T-cell (primary cell): ENCODE measurements around the gene GNG7. TPM values are rescaled to one million over a fixed set of nuclear protein-coding genes. Genes with fewer than 3 reads are reported as not detected.
A peak's percentile ranks its signal among the peaks of the same experiment; 100 is the strongest.

ENCODE experiments used
- ATAC-seq, 4 experiments: fragments of 200-7000 bp in 3 of 4; fragments of 150-1000 bp in 1 of 4; cut with Tn5 transposase; replicated peaks in 1 of 4; 1 replicate in 3 of 4; 2 replicates in 1 of 4; pipeline ENCODE4 v1.10.0; 2021; ENCODE audit warnings: moderate library complexity in 3 of 4, mild to moderate bottlenecking in 2 of 4, moderate number of reproducible peaks in 1 of 4
- CTCF ChIA-PET, 2 donors: fragments of 300-600 bp; sonication (Branson Sonifier 250); formaldehyde crosslinking; loops; one replicate each; lab custom pipeline; 2022; ENCODE audit warnings: antibody characterized with exemption in 2 of 2; lab: Charles Lee
- POLR2A ChIA-PET, 2 donors: fragments of 300-600 bp; sonication (Branson Sonifier 250); formaldehyde crosslinking; loops; one replicate each; lab custom pipeline; 2022; ENCODE audit warnings: antibody characterized with exemption in 2 of 2; lab: Charles Lee
- DNase-seq, 35 experiments: peaks; one replicate each; pipeline versions ENCODE4 v3.0.0 to v3.0.0-alpha.2; 2013 to 2023
- H3K27ac ChIP-seq: one replicate; pipeline ENCODE4 v1.5.1; 2013; ENCODE audit warnings: low read length
- H3K27me3 ChIP-seq, 2 experiments: replicated peaks in 1 of 2; 1 replicate in 1 of 2; 2 replicates in 1 of 2; pipeline versions ENCODE4 v1.6.1 to v1.7.0; 2013; ENCODE audit warnings: low read length in 1 of 2, mixed read lengths in 1 of 2; ENCODE audit not compliant: control insufficient read depth in 2 of 2, insufficient read depth in 2 of 2; ENCODE audit errors: extremely low read depth in 1 of 2
- H3K36me3 ChIP-seq, 2 donors: 1 replicate in 1 of 2; 2 replicates in 1 of 2; pipeline versions ENCODE4 v1.6.1 to v1.7.0; 2013; ENCODE audit warnings: low read length in 1 of 2; ENCODE audit not compliant: control insufficient read depth in 2 of 2, insufficient read depth in 1 of 2; ENCODE audit errors: extremely low read depth in 1 of 2
- H3K4me1 ChIP-seq, 2 experiments: 1 replicate in 1 of 2; 2 replicates in 1 of 2; pipeline versions ENCODE4 v1.6.1 to v1.7.0; 2013; ENCODE audit warnings: low read length in 2 of 2, mixed read lengths in 1 of 2; ENCODE audit not compliant: insufficient read depth in 2 of 2, control insufficient read depth in 1 of 2; ENCODE audit errors: extremely low read depth in 1 of 2
- H3K4me3 ChIP-seq, 2 donors: 1 replicate in 1 of 2; 2 replicates in 1 of 2; pipeline versions ENCODE4 v1.5.1 to v1.7.0; 2013; ENCODE audit warnings: mild to moderate bottlenecking in 2 of 2, low read length in 1 of 2, moderate library complexity in 1 of 2; ENCODE audit not compliant: control insufficient read depth in 1 of 2; ENCODE audit errors: extremely low read depth in 1 of 2
- H3K9me3 ChIP-seq: 2 replicates; pipeline ENCODE4 v1.7.0; 2013
- H3K27ac Mint-ChIP-seq, 2 donors: one replicate each; pipeline ENCODE4 v1.8.0; 2020 to 2021; ENCODE audit warnings: mild to moderate bottlenecking in 2 of 2, mixed read lengths in 2 of 2
- H3K27me3 Mint-ChIP-seq, 2 donors: one replicate each; pipeline ENCODE4 v1.8.0; 2021 to 2022; ENCODE audit warnings: mixed read lengths in 2 of 2
- H3K36me3 Mint-ChIP-seq: one replicate; pipeline ENCODE4 v1.8.0; 2021; ENCODE audit warnings: mixed read lengths
- H3K4me1 Mint-ChIP-seq, 3 donors: one replicate each; pipeline ENCODE4 v1.8.0; 2020 to 2022; ENCODE audit warnings: mixed read lengths in 3 of 3, mild to moderate bottlenecking in 1 of 3
- H3K4me3 Mint-ChIP-seq, 3 donors: one replicate each; pipeline ENCODE4 v1.8.0; 2020 to 2022; ENCODE audit warnings: mild to moderate bottlenecking in 3 of 3, mixed read lengths in 3 of 3, moderate library complexity in 3 of 3
- H3K9me3 Mint-ChIP-seq, 3 donors: one replicate each; pipeline ENCODE4 v1.8.0; 2020 to 2022; ENCODE audit warnings: mixed read lengths in 3 of 3
- WGBS: methylation state at CpG from one replicate; pipeline ENCODE4 v1.1.5; 2013; ENCODE audit warnings: missing lambda C conversion rate; ENCODE audit not compliant: insufficient coverage; 5-methylcytosine and 5-hydroxymethylcytosine counted together
- total RNA-seq, 35 experiments: library from RNA in 6 of 35; stranded (reverse) in 6 of 35; fragments of 120-200 nt in 1 of 35; gene quantifications; one replicate each; pipeline versions ENCODE4 v1.2.1 to v1.2.4 and lab custom pipeline; 2013 to 2026

The GNG7 gene
- total RNA-seq, 5 donors from 2014 or later (not counting 1 experiment from before 2014, with no cell fraction given): 4.5 to 7.2 (median 5.7) TPM

DNA sequence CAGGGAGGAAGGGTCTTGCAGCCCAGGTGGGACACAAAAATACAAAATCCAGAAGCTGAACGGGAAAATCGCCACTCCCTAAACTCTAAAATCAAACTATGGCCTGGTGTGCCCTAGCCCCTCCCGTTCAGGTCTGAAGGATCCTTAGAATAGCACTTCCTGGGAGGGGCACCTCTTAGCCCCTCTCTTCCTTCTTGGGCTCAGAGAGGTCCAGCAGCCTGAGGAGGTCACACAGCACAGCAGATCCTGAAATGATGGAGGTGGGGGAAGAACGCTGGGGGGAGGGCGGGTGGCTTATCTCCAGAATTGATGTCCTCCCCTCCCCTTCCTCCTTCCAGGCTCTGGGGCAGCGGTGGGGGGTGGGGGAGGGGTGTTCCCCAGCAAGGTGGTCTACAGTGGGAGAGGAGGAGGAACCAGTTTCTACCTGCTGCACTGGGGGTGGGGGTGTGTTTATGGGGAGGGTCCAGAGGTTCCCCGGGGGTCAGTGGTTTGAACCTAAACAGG lies 16.8 kb upstream of the GNG7 start:
- peaks cover 2 to 16% of the 10 kb centered on the region in 2 experiments for H3K4me1 ChIP-seq
- ATAC-seq (no peak), DNase-seq (no peak)
- Mint-ChIP-seq H3K27me3 (peaks cover 16 to 48% of the 10 kb centered on the region in 2 donors), H3K4me3 (peak overlapping the region in 1 of 3 donors; percentile 62), H3K4me1 (peaks cover 0 to 8% (median 5%) of the 10 kb centered on the region in 3 donors), H3K9me3 (peaks cover 2 to 11% (median 3%) of the 10 kb centered on the region in 3 donors), H3K27ac (no peak overlapping the region), H3K36me3 (peaks cover 6% of the 10 kb centered on the region)
- 90% methylated on average over 3 of the region's 7 CpGs for WGBS
- H3K9me3 ChIP-seq: no peaks in the 10 kb centered on the region
- POLR2A ChIA-PET: no interaction called here
- H3K36me3 ChIP-seq: peaks cover 0 to 4% of the 10 kb centered on the region in 2 donors
- H3K4me3 ChIP-seq: no peak overlapping the region
- H3K27me3 ChIP-seq: peaks cover 3 to 82% of the 10 kb centered on the region in 2 experiments
- CTCF ChIA-PET: no interaction called here
- H3K27ac ChIP-seq: no peak overlapping the region

DNA sequence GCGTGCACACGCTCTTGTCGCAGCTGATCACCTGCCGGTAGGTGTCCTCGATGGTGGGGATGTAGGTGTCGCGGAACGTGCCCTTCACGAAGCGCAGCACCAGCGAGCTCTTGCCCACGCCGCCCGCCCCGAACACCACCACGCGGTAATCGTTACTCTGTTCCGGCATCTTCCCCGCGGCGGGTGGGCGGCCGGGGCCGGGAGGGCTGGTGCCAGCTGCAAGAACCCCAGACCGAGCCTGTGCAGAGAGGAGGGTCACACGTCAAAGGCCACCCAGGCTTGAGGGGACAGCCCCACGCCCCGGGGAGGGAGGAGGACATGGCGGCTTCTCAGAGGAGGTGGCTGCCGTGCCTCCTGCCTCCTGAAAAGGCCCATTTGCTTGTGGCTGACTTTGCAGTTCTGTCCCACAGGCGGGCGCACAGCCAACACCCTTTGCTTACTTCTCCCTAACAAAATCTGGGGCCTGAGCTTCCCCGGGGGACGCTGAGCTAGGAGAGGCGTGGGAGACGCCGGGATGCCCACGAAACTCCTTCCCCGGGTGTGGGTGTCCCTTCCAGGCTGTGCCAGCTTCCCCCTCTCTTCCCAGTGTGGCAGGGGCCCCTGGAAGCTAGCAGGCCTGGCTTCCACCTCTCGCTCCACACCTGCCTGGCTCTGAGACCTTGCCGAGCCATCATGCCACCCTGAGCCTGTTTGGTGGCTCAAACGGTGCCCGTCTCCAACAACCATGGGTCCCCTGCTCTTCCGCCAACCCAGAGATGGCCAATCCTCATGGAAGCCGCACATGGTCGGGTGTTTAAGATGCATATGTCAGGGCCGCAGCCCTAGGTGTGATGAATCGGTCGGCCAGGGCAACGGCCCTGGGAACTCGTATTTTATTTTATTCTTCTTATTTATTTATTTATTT lies 15.4 kb upstream of the GNG7 start:
- H3K9me3 ChIP-seq: no peaks in the 10 kb centered on the region
- peaks cover 3 to 68% of the 10 kb centered on the region in 2 experiments for H3K27me3 ChIP-seq
- POLR2A ChIA-PET: no interaction called here
- H3K36me3 ChIP-seq: peaks cover 0 to 4% of the 10 kb centered on the region in 2 donors
- CTCF ChIA-PET: no interaction called here
- DNase-seq: no peak
- no peak overlapping the region for H3K27ac Mint-ChIP-seq
- peaks cover 6% of the 10 kb centered on the region for H3K36me3 Mint-ChIP-seq
- H3K27ac ChIP-seq: no peak overlapping the region
- peaks cover 0 to 8% (median 5%) of the 10 kb centered on the region in 3 donors for H3K4me1 Mint-ChIP-seq
- H3K4me1 ChIP-seq: peaks cover 2 to 16% of the 10 kb centered on the region in 2 experiments
- WGBS: 89% methylated on average over 41 of the region's 52 CpGs
- peaks cover 2 to 11% (median 3%) of the 10 kb centered on the region in 3 donors for H3K9me3 Mint-ChIP-seq
- peaks cover 13 to 36% of the 10 kb centered on the region in 2 donors for H3K27me3 Mint-ChIP-seq
- ATAC-seq: no peak
- no peak overlapping the region for H3K4me3 Mint-ChIP-seq
- no peak overlapping the region for H3K4me3 ChIP-seq

DNA sequence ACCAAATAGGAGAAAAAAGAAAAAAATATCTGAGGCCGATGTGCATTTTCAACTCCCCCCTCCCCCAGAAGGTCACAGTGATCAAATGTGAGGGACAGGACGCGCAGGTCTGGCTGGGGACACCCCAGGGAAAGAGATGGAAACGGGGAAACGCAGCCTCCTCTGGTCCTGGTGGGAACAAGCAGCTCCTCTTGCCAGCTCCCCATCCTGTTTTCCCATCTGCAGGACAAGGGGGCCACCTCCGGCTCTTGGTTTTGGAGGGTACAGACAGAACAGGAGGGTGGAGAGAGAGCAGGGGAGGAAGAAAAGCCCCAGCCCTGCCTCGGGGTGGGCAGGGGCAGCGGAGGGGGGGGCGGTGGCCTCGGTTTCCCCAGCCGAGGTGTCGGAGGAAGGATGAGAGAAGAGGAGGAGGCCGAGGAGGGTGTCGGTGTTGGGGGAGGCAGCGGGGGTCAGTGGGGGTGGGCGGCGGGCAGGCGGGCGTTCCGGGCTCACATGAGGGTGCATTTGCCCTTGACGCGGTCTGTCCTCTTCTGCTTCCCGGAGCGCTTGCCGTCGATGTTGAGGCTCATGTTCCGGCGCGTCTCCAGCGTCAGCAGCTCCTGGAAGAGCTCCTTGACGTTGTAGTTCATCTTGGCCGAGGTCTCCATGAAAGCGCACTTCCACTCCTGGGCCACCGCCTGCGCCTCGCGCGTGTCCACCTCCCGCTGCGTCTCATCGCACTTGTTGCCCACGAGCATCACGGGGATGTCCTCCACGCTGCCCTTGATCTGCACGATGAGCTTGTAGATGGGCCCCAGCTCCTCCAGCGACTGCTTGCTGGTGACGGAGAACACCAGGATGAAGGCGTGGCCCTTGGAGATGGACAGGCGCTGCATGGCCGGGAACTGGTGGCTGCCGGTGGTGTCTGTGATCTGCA lies 14.5 kb upstream of the GNG7 start:
- H3K36me3 Mint-ChIP-seq: peaks cover 6% of the 10 kb centered on the region
- CTCF ChIA-PET: no interaction called here
- POLR2A ChIA-PET: no interaction called here
- DNase-seq: no peak
- Histone ChIP-seq H3K27ac (no peak overlapping the region), H3K4me3 (no peak overlapping the region), H3K4me1 (peaks cover 2 to 16% of the 10 kb centered on the region in 2 experiments), H3K9me3 (no peaks in the 10 kb centered on the region), H3K27me3 (peaks cover 0 to 62% of the 10 kb centered on the region in 2 experiments), H3K36me3 (peaks cover 0 to 4% of the 10 kb centered on the region in 2 donors)
- peaks cover 12 to 33% of the 10 kb centered on the region in 2 donors for H3K27me3 Mint-ChIP-seq
- H3K4me1 Mint-ChIP-seq: peaks cover 0 to 8% (median 7%) of the 10 kb centered on the region in 3 donors
- 97% methylated on average over 39 of the region's 51 CpGs for WGBS
- peaks cover 2 to 11% (median 3%) of the 10 kb centered on the region in 3 donors for H3K9me3 Mint-ChIP-seq
- H3K4me3 Mint-ChIP-seq: no peak overlapping the region
- no peak overlapping the region for H3K27ac Mint-ChIP-seq
- no peak for ATAC-seq

DNA sequence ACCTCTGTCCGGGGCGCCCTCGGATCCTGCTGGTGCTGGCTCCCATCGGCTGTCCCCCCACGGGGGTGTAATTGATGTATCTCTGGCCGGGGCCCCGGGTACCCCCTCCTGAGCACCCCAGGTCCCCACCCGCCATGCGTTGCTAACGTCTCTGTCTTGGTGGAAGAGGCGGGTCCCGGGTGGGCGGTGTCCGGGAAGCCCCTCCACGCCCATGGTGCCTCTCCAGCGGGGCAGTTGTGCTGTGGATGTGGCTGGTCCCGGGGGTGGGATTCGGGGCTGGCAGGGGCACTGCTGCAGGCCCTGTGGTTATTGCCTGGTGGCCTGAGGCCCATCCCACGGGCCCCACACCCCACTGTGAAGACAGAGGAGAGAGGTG lies 13.8 kb upstream of the GNG7 start:
- Mint-ChIP-seq H3K9me3 (peaks cover 2 to 11% (median 3%) of the 10 kb centered on the region in 3 donors), H3K27me3 (peaks cover 8 to 32% of the 10 kb centered on the region in 2 donors), H3K4me1 (peaks cover 5 to 12% (median 6%) of the 10 kb centered on the region in 3 donors), H3K36me3 (peaks cover 6% of the 10 kb centered on the region), H3K27ac (no peak overlapping the region), H3K4me3 (no peak overlapping the region)
- H3K4me1 ChIP-seq: peaks cover 2 to 14% of the 10 kb centered on the region in 2 experiments
- ChIA-PET CTCF (no interaction called here), POLR2A (no interaction called here)
- H3K9me3 ChIP-seq: no peaks in the 10 kb centered on the region
- peaks cover 0 to 63% of the 10 kb centered on the region in 2 experiments for H3K27me3 ChIP-seq
- no peak overlapping the region for H3K4me3 ChIP-seq
- no peak for ATAC-seq
- WGBS: 84% methylated on average over 9 of the region's 19 CpGs
- no peak overlapping the region for H3K27ac ChIP-seq
- no peak for DNase-seq
- peaks cover 0 to 4% of the 10 kb centered on the region in 2 donors for H3K36me3 ChIP-seq

DNA sequence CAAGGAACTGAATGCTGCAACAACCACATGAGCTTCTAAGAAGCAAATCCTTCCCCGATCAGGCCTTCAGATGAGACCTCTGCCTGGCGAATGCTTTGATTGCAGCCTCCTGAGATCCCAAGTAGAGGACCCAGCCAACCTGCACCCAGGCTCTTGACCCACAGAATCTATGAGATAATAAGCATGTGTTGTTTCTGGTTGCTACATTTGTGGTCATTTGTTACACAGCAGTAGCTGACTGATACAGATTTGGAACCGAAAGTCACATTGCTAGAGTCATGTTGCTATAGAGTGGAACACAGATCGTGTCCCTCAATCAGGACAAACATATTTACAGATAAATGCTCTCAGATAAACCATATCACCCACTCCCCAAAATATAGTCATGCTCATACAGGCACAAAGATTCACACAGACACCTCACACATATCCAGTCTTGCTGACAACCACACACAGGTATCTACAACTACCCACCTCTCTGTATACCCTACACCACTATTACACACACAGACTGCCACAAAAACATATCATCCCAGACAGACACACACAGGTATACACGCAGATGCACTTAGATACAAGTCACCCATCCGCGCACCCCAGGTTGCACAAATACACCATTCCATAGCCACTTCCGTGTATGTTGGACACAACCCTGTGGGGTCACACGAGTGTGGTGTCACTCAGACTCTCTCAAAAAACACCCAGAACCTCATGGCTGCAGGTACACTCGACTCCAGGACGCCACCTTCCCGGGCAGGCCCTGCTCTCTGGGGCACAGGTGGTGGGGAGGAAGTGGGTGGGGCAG lies 13.2 kb upstream of the GNG7 start:
- H3K4me1 ChIP-seq: peaks cover 6 to 18% of the 10 kb centered on the region in 2 experiments
- no peak overlapping the region for H3K4me3 Mint-ChIP-seq
- peaks cover 2 to 11% (median 3%) of the 10 kb centered on the region in 3 donors for H3K9me3 Mint-ChIP-seq
- peaks cover 6% of the 10 kb centered on the region for H3K36me3 Mint-ChIP-seq
- ATAC-seq (no peak), DNase-seq (no peak)
- H3K27me3 Mint-ChIP-seq: peaks cover 8 to 33% of the 10 kb centered on the region in 2 donors
- CTCF ChIA-PET: no interaction called here
- H3K27ac Mint-ChIP-seq: no peak overlapping the region
- H3K4me3 ChIP-seq: no peak overlapping the region
- peaks cover 0 to 4% of the 10 kb centered on the region in 2 donors for H3K36me3 ChIP-seq
- no peaks in the 10 kb centered on the region for H3K9me3 ChIP-seq
- no peak overlapping the region for H3K27ac ChIP-seq
- peaks cover 0 to 65% of the 10 kb centered on the region in 2 experiments for H3K27me3 ChIP-seq
- peaks cover 9 to 16% (median 11%) of the 10 kb centered on the region in 3 donors for H3K4me1 Mint-ChIP-seq
- 81% methylated on average over 7 of the region's 12 CpGs for WGBS
- POLR2A ChIA-PET: no interaction called here
